PC-3 (cell line): Measurements from ENCODE around the gene TBPL2. TPM values are rescaled to one million over a fixed set of nuclear protein-coding genes. Genes with fewer than 3 reads are reported as not detected.

ENCODE experiments used
- ATAC-seq: fragments of 200-7000 bp; cut with Tn5 transposase; 2 replicates; pipeline ENCODE4 v1.9.1; 2020; ENCODE audit warnings: mild to moderate bottlenecking, moderate library complexity
- BruUV-seq: library from RNA; stranded (reverse); fragments of 400-500 nt; replicated peaks from 2 replicates; lab custom pipeline; 2021; lab: Mats Ljungman, UMichigan
- CTCF ChIA-PET: fragments of 300-600 bp; sonication (Branson Sonifier 250); formaldehyde crosslinking; loops from one replicate; lab custom pipeline; 2022; ENCODE audit warnings: antibody characterized with exemption; lab: Charles Lee
- POLR2A ChIA-PET: fragments of 300-600 bp; sonication (Branson Sonifier 250); formaldehyde crosslinking; loops from one replicate; lab custom pipeline; 2022; ENCODE audit warnings: antibody characterized with exemption; ENCODE audit not compliant: unreplicated experiment; lab: Charles Lee
- DNase-seq: peaks from one replicate; pipeline ENCODE4 v3.0.0-alpha.2; 2015
- H2AFZ ChIP-seq: fragments of 300-600 bp; sonication (generic); 2 replicates; pipeline ENCODE4 v1.6.0; 2016; ENCODE audit warnings: antibody characterized with exemption, low read length
- H3F3A ChIP-seq: fragments of 300-600 bp; sonication (generic); one replicate; pipeline ENCODE4 v1.6.0; 2017; ENCODE audit warnings: antibody characterized with exemption, low read length, control low read depth, mild to moderate bottlenecking; ENCODE audit not compliant: unreplicated experiment
- H3K27ac ChIP-seq: fragments of 300-600 bp; sonication (generic); 2 replicates; pipeline ENCODE4 v1.5.1; 2016; ENCODE audit warnings: mild to moderate bottlenecking, low read length
- H3K27me3 ChIP-seq: fragments of 300-600 bp; sonication (generic); 2 replicates; pipeline ENCODE4 v1.6.1; 2016; ENCODE audit warnings: low read length, mixed read lengths
- H3K36me3 ChIP-seq: fragments of 300-600 bp; sonication (generic); 2 replicates; pipeline ENCODE4 v1.6.1; 2016; ENCODE audit warnings: low read depth, mixed run types, low read length, mixed read lengths
- H3K4me1 ChIP-seq: fragments of 300-600 bp; sonication (generic); 2 replicates; pipeline ENCODE4 v1.5.1; 2016; ENCODE audit warnings: low read length; ENCODE audit not compliant: insufficient read depth
- H3K4me2 ChIP-seq: fragments of 300-600 bp; sonication (generic); 2 replicates; pipeline ENCODE4 v1.6.0; 2016; ENCODE audit warnings: low read length
- H3K4me3 ChIP-seq: fragments of 300-600 bp; sonication (generic); 2 replicates; pipeline ENCODE4 v1.5.1; 2016; ENCODE audit warnings: mild to moderate bottlenecking, low read length, mixed read lengths
- H3K79me2 ChIP-seq: fragments of 300-600 bp; sonication (generic); 2 replicates; pipeline ENCODE4 v1.6.1; 2017; ENCODE audit warnings: low read length, mixed read lengths
- H3K9ac ChIP-seq: fragments of 300-600 bp; sonication (generic); 2 replicates; pipeline ENCODE4 v1.6.0; 2016; ENCODE audit warnings: mild to moderate bottlenecking, low read length
- H3K9me2 ChIP-seq: fragments of 300-600 bp; sonication (generic); replicated peaks from 2 replicates; pipeline ENCODE4 v1.6.1; 2016; ENCODE audit warnings: mixed run types, low read length, mixed read lengths
- H3K9me3 ChIP-seq: fragments of 300-600 bp; sonication (generic); 2 replicates; pipeline ENCODE4 v1.6.1; 2016; ENCODE audit warnings: low read length, mixed read lengths
- H4K20me1 ChIP-seq: fragments of 300-600 bp; sonication (generic); 2 replicates; pipeline ENCODE4 v1.6.1; 2016; ENCODE audit warnings: low read length, mixed read lengths
- EZH2 ChIP-seq: fragments of 300-600 bp; sonication (generic); IDR thresholded peaks from one replicate; pipeline ENCODE4 v1.6.1; 2017; ENCODE audit warnings: antibody characterized with exemption, mild to moderate bottlenecking, low read length; ENCODE audit not compliant: unreplicated experiment
- EZH2phosphoT487 ChIP-seq: fragments of 300-600 bp; sonication (generic); IDR thresholded peaks from 2 replicates; pipeline ENCODE4 v1.6.1; 2018; ENCODE audit warnings: mild to moderate bottlenecking, antibody characterized with exemption, low read length, borderline replicate concordance
- intact Hi-C: fragments of 100-400 bp; cut with micrococcal nuclease; formaldehyde crosslinking; loops from 2 replicates; pipeline ENCODE4 v1.9.0; 2023
- total RNA-seq: library from RNA; depleted of rRNA; stranded (reverse); fragments of >200 nt; gene quantifications from 2 replicates; pipeline ENCODE4 v1.2.3, GENCODE V29; 2014
- TF ChIP-seq, protein P1 (sequence below): fragments of 300-600 bp; sonication (generic); conservative IDR thresholded peaks from 2 replicates; pipeline ENCODE4 v1.5.1; 2017; ENCODE audit warnings: antibody characterized with exemption, low read depth, mild to moderate bottlenecking, low read length

TBPL2 gene
- total RNA-seq, 1 experiment from 2014 or later, result not detected

DNA sequence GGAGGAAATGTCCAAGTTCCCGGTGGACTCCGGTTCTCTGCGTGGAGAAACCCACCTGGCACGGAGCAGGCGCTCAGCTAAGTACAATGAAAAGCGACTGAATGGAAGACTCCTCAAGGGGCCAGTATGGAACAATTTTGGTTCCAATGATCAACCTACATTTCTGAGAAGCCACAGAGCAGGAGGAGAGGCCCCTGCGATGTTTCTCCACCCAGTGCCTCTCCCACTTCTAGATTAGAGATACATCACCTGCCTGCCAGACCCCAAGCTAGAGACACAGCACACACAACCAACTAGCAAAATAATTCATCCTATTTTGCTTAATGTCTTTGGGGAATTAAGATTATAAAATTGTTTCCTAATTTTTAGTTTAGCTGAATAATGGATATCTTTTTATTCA lies 67.6 kb downstream of the TBPL2 start:
- no peak overlapping the region for H3K4me3 ChIP-seq
- POLR2A ChIA-PET, result no interaction called here
- BruUV-seq, result no TSS peak
- H3K4me2 ChIP-seq, result no peak overlapping the region
- no peaks in the 10 kb centered on the region for H3K79me2 ChIP-seq
- H3K4me1 ChIP-seq, result peaks cover 13% of the 10 kb centered on the region
- H3K9me2 ChIP-seq, result no peaks in the 10 kb centered on the region
- no peaks in the 10 kb centered on the region for H3K27me3 ChIP-seq
- H2AFZ ChIP-seq, result no peak overlapping the region
- H3K27ac ChIP-seq, result no peak overlapping the region
- CTCF ChIA-PET, result interaction anchor here (0.6 kb wide), 1 partner anchor 49 kb away, joined by 3 read pairs; no protein-coding TSS in a partner anchor
- no peak overlapping the region for H3K9ac ChIP-seq
- ATAC-seq (no peak), DNase-seq (no peak)
- intact Hi-C loops, result no loop called here
- H3K9me3 ChIP-seq, result no peaks in the 10 kb centered on the region
- no peaks in the 10 kb centered on the region for H4K20me1 ChIP-seq
- no peak for TF ChIP-seq EZH2phosphoT487
- TF ChIP-seq, protein P1, sequence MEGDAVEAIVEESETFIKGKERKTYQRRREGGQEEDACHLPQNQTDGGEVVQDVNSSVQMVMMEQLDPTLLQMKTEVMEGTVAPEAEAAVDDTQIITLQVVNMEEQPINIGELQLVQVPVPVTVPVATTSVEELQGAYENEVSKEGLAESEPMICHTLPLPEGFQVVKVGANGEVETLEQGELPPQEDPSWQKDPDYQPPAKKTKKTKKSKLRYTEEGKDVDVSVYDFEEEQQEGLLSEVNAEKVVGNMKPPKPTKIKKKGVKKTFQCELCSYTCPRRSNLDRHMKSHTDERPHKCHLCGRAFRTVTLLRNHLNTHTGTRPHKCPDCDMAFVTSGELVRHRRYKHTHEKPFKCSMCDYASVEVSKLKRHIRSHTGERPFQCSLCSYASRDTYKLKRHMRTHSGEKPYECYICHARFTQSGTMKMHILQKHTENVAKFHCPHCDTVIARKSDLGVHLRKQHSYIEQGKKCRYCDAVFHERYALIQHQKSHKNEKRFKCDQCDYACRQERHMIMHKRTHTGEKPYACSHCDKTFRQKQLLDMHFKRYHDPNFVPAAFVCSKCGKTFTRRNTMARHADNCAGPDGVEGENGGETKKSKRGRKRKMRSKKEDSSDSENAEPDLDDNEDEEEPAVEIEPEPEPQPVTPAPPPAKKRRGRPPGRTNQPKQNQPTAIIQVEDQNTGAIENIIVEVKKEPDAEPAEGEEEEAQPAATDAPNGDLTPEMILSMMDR, result no peak
- TF ChIP-seq EZH2, result no peak
- no peaks in the 10 kb centered on the region for H3F3A ChIP-seq
- H3K36me3 ChIP-seq, result peaks cover 36% of the 10 kb centered on the region

DNA sequence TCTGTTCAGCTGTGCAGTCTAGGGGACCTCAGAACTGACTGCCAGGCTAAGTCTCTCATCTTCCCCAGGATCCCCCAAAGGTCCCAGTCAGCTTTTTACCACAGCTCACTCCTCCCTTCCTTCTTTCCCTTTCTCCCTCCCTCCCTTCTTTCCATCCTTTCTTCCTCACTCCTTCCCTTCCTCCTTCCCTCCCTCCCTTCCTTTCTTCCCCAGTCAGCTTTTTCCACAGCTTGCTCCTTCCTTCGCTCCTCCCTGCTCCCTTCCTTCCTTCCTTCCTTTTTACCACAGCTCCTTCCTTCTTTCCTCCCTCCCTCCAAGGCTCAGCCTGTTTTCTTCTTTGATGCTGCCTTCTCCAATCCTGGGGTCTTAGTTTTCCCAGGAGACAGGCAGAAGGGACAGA lies 68.0 kb downstream of the TBPL2 start:
- TF ChIP-seq EZH2 (no peak), EZH2phosphoT487 (no peak)
- TF ChIP-seq, protein P1, result no peak
- Histone ChIP-seq H2AFZ (no peak overlapping the region), H3K4me1 (peaks cover 13% of the 10 kb centered on the region), H3K4me2 (no peak overlapping the region), H3K9ac (no peak overlapping the region), H3K27ac (no peak overlapping the region), H3K9me2 (no peaks in the 10 kb centered on the region), H3K27me3 (no peaks in the 10 kb centered on the region), H3K4me3 (no peak overlapping the region), H3K36me3 (peaks cover 38% of the 10 kb centered on the region), H3F3A (no peaks in the 10 kb centered on the region), H3K79me2 (no peaks in the 10 kb centered on the region), H3K9me3 (no peaks in the 10 kb centered on the region), H4K20me1 (no peaks in the 10 kb centered on the region)
- intact Hi-C loops, result no loop called here
- ChIA-PET POLR2A (no interaction called here), CTCF (interaction anchor here (0.6 kb wide), 1 partner anchor 50 kb away, joined by 3 read pairs; no protein-coding TSS in a partner anchor)
- DNase-seq (no peak), ATAC-seq (no peak)
- BruUV-seq, result no TSS peak

DNA sequence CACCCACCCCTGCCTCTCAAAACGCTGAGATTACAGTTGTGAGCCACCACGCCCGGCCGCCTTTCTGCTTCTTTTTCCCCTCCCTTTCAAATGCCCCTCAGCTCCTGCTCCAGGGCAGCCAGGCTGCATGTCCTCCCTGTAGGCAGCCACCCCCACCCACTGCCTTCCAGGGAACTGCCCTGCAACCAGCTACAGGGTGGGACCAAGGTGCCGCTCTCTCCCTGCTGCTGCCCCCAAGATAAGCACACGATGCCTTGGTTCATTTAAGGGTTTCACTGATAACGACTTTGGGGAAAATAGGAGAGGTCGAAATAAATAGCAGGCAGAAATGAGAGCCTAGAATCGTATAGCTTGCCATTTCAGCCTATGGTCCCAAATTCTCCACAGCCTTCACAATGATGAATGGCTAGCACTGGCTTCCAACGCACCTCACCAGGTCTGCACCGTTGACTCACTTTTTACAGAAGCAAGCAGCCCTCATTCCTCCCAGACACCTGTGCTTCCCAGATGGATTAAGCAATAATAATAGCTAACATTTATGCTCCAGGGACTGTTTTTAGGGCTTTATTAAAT lies 69.4 kb downstream of the TBPL2 start:
- Histone ChIP-seq H3F3A (peaks cover under 1% of the 10 kb centered on the region), H3K36me3 (peaks cover 26% of the 10 kb centered on the region), H4K20me1 (no peaks in the 10 kb centered on the region), H3K4me3 (no peak overlapping the region), H3K4me2 (no peak overlapping the region), H3K9me2 (no peaks in the 10 kb centered on the region), H3K9ac (no peak overlapping the region), H2AFZ (no peak overlapping the region), H3K79me2 (no peaks in the 10 kb centered on the region), H3K27ac (no peak overlapping the region), H3K9me3 (no peaks in the 10 kb centered on the region), H3K4me1 (peaks cover 25% of the 10 kb centered on the region), H3K27me3 (no peaks in the 10 kb centered on the region)
- intact Hi-C loops, result no loop called here
- CTCF ChIA-PET, result no interaction called here
- DNase-seq (no peak), ATAC-seq (no peak)
- POLR2A ChIA-PET, result interaction anchor here (0.6 kb wide), 1 partner anchor 8 kb away, joined by 3 read pairs; no protein-coding TSS in a partner anchor
- no TSS peak for BruUV-seq
- no peak for TF ChIP-seq EZH2phosphoT487
- TF ChIP-seq, protein P1, result no peak
- no peak for TF ChIP-seq EZH2
